Measurements from ENCODE around the gene MXD3. TPM values are rescaled to one million over a fixed set of nuclear protein-coding genes. Genes with fewer than 3 reads are reported as not detected.
"Not testable (repeated sequence)": the region's sequence is repeated elsewhere in the genome, so short reads cannot be mapped to it uniquely, and the experiment has no call there.

MXD3 gene, protein sequence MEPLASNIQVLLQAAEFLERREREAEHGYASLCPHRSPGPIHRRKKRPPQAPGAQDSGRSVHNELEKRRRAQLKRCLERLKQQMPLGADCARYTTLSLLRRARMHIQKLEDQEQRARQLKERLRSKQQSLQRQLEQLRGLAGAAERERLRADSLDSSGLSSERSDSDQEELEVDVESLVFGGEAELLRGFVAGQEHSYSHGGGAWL
- total RNA-seq (2014; rRNA removed; shearing (Covaris generic); ENCODE audit: low replicate concordance) = 52.9 and 53.3 TPM in 2 replicates

- peaks cover 44% of the 10 kb centered on the region for H3K36me3 ChIP-seq
- no peaks in the 10 kb centered on the region for H3K9me3 ChIP-seq
- H3K27me3 ChIP-seq = no peaks in the 10 kb centered on the region
- peak within 1 kb of the TSS; percentile 76 for H3K4me3 ChIP-seq
- DNase-seq = peak; percentile 100
These were observed at the start of gene MXD3 for GRCh38 chr5:177311723-177312648. TSS of gene MXD3 (minus strand) at chr5:177311898. CDS start at chr5:177311830, 68 bp downstream.

DNA sequence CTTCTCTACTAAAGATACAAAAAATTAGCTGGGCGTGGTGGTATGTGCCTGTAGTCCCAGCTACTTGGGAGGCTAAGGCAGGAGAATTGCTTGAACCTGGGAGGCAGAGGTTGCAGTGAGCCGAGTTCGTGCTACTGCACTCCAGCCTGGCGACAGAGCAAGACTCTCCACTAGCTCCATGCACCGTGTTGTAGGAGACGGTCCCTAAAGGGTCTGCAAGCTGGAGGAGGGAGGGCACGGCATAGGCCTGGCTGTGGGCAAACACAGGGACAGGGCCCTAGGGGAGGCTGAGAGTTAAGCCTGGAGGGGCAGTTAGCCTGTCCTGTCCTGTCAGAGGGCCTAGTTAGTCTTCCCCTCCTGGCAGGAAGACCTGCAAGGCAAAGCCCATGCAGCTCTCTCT lies 49.0 kb upstream of the MXD3 start:
- H3K36me3 ChIP-seq, H3K4me3 ChIP-seq, H3K9me3 ChIP-seq, DNase-seq, H3K27me3 ChIP-seq: not testable (repeated sequence)

DNA sequence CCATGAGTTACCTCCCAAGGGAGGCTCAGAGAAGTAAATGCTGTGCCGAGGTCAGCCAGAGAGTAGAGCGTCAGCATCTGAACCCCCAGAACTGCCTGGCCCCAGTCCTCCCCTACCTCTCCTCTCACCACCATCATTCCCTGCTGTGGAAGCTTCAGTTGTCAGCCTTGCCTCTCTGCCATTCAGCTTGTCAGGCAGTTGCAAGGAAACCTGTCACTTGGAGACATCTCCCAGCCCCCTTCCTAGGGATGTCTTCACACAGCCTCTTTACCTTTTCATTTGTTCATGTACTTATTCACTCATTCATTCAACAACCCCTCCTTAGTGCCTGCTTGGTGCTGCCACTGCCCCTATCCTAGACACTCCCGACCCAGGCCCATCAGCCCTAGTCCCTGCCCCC lies 48.2 kb upstream of the MXD3 start:
- H3K27me3 ChIP-seq = no peaks in the 10 kb centered on the region; the same call in 1 of the 2 replicates
- DNase-seq = no peak
- no peak overlapping the region for H3K4me3 ChIP-seq
- peaks cover 3% of the 10 kb centered on the region; the same call in 1 of the 2 replicates for H3K9me3 ChIP-seq
- H3K36me3 ChIP-seq = no peaks in the 10 kb centered on the region

GRCh38 chr5:177359451-177359851 lies 47.8 kb upstream of the MXD3 start:
- H3K9me3 ChIP-seq = peaks cover 3% of the 10 kb centered on the region; the same call in 1 of the 2 replicates
- DNase-seq = no peak

DNA sequence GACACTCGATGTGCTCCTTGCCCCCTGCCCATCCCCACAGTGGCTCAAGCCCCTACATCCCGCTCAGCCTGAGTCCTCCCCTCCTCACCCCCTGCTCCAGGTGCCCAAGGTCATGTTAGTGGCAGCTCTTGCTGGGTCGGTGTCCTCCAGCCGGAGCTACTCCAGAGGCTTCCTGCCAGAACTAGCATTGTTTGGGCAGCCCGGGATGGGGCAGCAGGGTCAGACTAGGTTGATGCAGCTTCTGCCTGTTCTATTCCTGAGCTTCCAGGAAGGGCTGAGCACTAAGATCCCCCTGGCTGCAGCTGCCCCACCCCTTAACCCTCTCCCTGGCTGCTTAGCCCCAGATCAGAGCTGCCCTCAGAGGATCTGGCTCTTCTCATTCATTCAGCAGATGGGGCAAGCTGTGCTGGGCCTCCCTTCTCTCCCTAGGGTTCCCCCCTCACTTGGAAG lies 46.7 kb upstream of the MXD3 start:
- no peaks in the 10 kb centered on the region for H3K36me3 ChIP-seq
- H3K9me3 ChIP-seq = peaks cover 3% of the 10 kb centered on the region; the same call in 1 of the 2 replicates
- no peak for DNase-seq
- no peak overlapping the region for H3K4me3 ChIP-seq
- H3K27me3 ChIP-seq = no peaks in the 10 kb centered on the region; the same call in 1 of the 2 replicates

More at GRCh38 chr5:177359451-177359851, 47.8 kb upstream of the MXD3 start:
- H3K36me3 ChIP-seq = no peaks in the 10 kb centered on the region
- H3K27me3 ChIP-seq = no peaks in the 10 kb centered on the region; the same call in 1 of the 2 replicates
- no peak overlapping the region for H3K4me3 ChIP-seq

- Histone ChIP-seq H3K4me3 (no peak within 1 kb of the TSS), H3K36me3 (no peaks in the 10 kb centered on the region), H3K27me3 (no peaks in the 10 kb centered on the region; the same call in 1 of the 2 replicates), H3K9me3 (peaks cover 3% of the 10 kb centered on the region; the same call in 1 of the 2 replicates)
- DNase-seq = no peak
These were observed 46.0 kb upstream of the MXD3 start, which contains the start of gene RGS14 for GRCh38 chr5:177357459-177358351. TSS of gene RGS14 (plus strand) at chr5:177357924. CDS start at chr5:177358025, 101 bp downstream.

DNA sequence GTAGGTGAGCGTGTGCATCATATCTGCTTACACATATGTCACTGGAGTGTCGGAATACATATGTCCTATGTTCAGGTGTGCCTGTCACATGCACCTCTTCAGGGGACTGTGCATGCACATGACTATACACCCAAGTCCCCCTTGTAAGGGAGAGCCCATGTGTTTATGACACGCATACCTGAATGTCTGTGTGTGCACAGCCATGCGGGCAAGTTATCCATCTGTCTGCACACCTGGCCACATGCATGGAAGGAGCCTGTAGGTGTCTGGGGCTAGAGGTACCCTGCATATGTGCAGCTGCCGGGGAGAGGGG lies 45.4 kb upstream of the MXD3 start:
- Histone ChIP-seq H3K36me3 (no peaks in the 10 kb centered on the region), H3K4me3 (no peak overlapping the region), H3K9me3 (peaks cover 3% of the 10 kb centered on the region; the same call in 1 of the 2 replicates), H3K27me3 (no peaks in the 10 kb centered on the region; the same call in 1 of the 2 replicates)
- no peak for DNase-seq

DNA sequence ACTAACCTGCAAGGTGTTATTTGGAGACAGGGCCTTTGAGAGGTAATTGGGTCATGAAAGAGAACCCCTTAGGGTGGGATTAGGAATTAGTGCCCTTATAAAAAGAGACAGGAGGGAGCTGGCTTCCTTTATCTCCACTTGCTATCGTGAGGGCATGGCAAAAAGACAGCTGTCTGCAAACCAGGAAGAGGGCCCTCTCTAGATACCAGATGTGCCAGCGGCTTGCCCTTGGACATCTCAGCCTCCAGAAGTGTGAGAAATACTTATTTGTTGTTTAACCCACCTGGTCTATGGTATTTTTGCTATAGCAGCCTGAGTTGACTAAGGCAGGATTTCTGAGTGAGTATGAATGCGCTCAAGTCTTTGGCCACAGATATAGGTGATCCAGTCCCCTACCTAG lies 45.0 kb upstream of the MXD3 start:
- H3K9me3 ChIP-seq = peaks cover 3% of the 10 kb centered on the region; the same call in 1 of the 2 replicates
- no peaks in the 10 kb centered on the region; the same call in 1 of the 2 replicates for H3K27me3 ChIP-seq
- no peak for DNase-seq
- no peaks in the 10 kb centered on the region for H3K36me3 ChIP-seq
- H3K4me3 ChIP-seq = no peak overlapping the region

- H3K36me3 ChIP-seq = peaks cover 3% of the 10 kb centered on the region; the same call in 1 of the 2 replicates
- peaks cover 3% of the 10 kb centered on the region; the same call in 1 of the 2 replicates for H3K9me3 ChIP-seq
- H3K4me3 ChIP-seq = no peak overlapping the region
- no peaks in the 10 kb centered on the region; the same call in 1 of the 2 replicates for H3K27me3 ChIP-seq
- DNase-seq = no peak
These were observed 44.1 kb upstream of the MXD3 start for GRCh38 chr5:177355868-177356168.

GRCh38 chr5:177355162-177355867 lies 43.6 kb upstream of the MXD3 start:
- Histone ChIP-seq H3K36me3 (peaks cover 6% of the 10 kb centered on the region; the same call in 1 of the 2 replicates), H3K9me3 (peaks cover 3% of the 10 kb centered on the region; the same call in 1 of the 2 replicates), H3K4me3 (no peak overlapping the region), H3K27me3 (no peaks in the 10 kb centered on the region; the same call in 1 of the 2 replicates)
- DNase-seq = no peak

DNA sequence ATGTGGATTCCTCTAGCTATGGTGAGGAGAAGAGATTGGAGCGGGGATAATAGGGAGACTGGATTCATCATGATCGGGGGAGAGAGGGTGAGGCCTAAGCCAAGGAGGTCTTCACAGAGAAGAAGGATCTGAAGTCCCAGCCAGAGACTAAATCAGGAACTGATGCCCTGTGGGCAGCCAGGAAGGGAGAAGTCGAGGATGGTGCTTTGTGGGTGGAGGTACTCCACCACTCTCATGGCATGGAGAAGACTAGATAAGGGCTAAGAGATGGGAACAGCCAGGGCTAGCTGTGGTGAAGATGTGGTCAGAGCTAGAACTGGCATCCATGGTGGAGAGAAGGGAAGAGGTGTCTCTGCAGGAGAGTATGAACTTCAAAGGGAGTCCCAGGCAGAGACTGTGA lies 43.0 kb upstream of the MXD3 start:
- Histone ChIP-seq H3K27me3 (no peaks in the 10 kb centered on the region; the same call in 1 of the 2 replicates), H3K9me3 (peaks cover 3% of the 10 kb centered on the region; the same call in 1 of the 2 replicates), H3K4me3 (no peak overlapping the region), H3K36me3 (peaks cover 11% of the 10 kb centered on the region; the same call in 1 of the 2 replicates)
- no peak for DNase-seq

GRCh38 chr5:177354256-177354655 lies 42.6 kb upstream of the MXD3 start:
- Histone ChIP-seq H3K9me3 (peaks cover 3% of the 10 kb centered on the region; the same call in 1 of the 2 replicates), H3K36me3 (peaks cover 16% of the 10 kb centered on the region), H3K4me3 (no peak overlapping the region), H3K27me3 (no peaks in the 10 kb centered on the region; the same call in 1 of the 2 replicates)
- DNase-seq = no peak

DNA sequence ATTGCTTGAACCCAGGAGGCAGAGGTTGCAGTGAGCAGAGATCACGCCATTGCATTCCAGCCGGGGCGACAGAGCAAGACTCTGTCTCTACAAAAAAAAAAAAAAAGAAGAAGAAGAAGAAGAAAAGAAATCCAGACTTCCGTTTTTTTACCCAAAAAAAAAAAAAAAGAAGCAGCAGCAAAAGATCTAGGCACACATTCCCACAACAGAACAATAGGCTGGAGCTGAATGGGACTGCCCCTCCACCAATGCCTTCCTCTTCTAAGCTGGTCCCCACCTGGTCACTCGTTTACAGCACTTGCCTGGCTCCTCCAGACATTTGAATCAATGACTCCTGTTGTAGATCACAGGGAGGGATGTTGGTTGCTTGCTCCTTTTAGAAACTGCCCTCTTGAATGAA lies 41.4 kb upstream of the MXD3 start:
- no peak for DNase-seq
- Histone ChIP-seq H3K9me3 (peaks cover 3% of the 10 kb centered on the region; the same call in 1 of the 2 replicates), H3K27me3 (no peaks in the 10 kb centered on the region; the same call in 1 of the 2 replicates), H3K36me3 (peaks cover 20% of the 10 kb centered on the region), H3K4me3 (no peak overlapping the region)

DNA sequence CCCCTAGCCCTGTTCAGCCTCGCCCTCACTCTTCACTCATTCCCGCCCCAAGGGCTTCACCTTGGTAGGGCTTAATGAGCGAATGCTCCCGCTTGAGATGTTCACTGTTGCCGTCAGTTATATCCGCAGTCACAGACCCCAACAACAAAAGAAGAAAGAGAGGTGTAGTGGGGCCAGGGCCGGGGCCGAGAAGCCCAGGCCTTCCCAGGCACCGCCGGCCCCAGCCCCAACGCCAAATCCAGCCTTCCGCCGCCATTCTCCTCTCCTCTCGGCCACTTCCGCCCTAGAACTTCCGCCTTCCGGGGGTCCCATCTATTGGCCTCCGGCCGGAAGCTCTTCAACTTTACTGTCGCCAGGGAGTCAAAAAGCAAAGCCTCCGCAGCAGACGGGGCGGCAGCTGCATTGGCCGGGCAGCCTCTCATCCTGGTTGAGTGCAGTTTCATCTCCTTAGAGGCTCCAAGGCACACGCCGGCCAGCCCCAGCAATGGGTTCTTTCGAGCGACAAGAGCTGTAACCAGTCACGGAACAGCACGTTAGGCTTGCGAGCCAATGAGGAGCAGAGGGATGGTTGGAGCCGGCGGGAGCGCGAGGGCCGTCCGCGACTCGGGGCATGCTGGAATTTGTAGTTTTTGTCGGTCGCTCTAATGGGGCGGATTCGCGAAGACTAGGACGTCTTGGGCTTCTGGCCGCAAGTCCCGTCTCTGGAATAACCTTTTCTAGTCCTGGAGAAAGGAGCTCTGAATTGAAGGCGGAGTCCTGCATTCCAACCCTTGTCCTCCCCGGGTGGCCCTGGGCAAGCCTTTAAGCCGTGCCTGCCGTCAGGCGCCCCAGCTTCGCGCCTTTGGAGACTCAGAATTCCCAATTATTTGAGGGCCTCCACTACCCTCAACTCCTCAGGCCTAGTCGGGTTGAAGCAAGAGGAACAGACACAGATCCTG lies 40.0 kb upstream of the MXD3 start, which contains the start of gene LMAN2:
Gene LMAN2 (minus strand): TSS at position 277 of the 938 bp plus-strand sequence. CDS start 21 bp downstream, at position 256.
- H3K36me3 ChIP-seq = peaks cover 29% of the 10 kb centered on the region
- DNase-seq = peak; percentile 99
- H3K27me3 ChIP-seq = no peaks in the 10 kb centered on the region
- peak within 1 kb of the TSS; percentile 79 for H3K4me3 ChIP-seq
- peaks cover 3% of the 10 kb centered on the region; the same call in 1 of the 2 replicates for H3K9me3 ChIP-seq
